MCF 10A (cell line): Measurements from ENCODE around the gene CCDC158. TPM values are rescaled to one million over a fixed set of nuclear protein-coding genes. Genes with fewer than 3 reads are reported as not detected.

ENCODE experiments used
- BruUV-seq: library from RNA; stranded (reverse); fragments of 400-500 nt; replicated peaks from 2 replicates; lab custom pipeline; 2021; lab: Mats Ljungman, UMichigan
- CTCF ChIA-PET: fragments of 300-600 bp; sonication (Branson Sonifier 250); formaldehyde crosslinking; extraction: SDS; loops from one replicate; lab custom pipeline; 2021; ENCODE audit warnings: antibody characterized with exemption, inconsistent platforms; lab: Yijun Ruan, JAX
- POLR2A ChIA-PET: fragments of 300-600, 350-650 bp; sonication (Branson Sonifier 250); formaldehyde crosslinking; extraction: SDS; loops from one replicate; lab custom pipeline; 2020; ENCODE audit warnings: antibody characterized with exemption, inconsistent platforms; lab: Yijun Ruan, JAX
- DNase-seq: peaks from one replicate; pipeline ENCODE4 v3.0.0-alpha.2; 2018; ENCODE audit not compliant: unreplicated experiment
- H3K27ac Mint-ChIP-seq: one replicate; pipeline ENCODE4 v1.8.0; 2022; ENCODE audit warnings: mild to moderate bottlenecking, low read depth, mixed read lengths; ENCODE audit not compliant: unreplicated experiment
- H3K27me3 Mint-ChIP-seq: one replicate; pipeline ENCODE4 v1.8.0; 2022; ENCODE audit warnings: mixed read lengths; ENCODE audit not compliant: insufficient read depth, unreplicated experiment
- H3K36me3 Mint-ChIP-seq: one replicate; pipeline ENCODE4 v1.8.0; 2022; ENCODE audit warnings: mild to moderate bottlenecking, moderate library complexity, mixed read lengths; ENCODE audit not compliant: insufficient read depth, unreplicated experiment
- H3K4me1 Mint-ChIP-seq: one replicate; pipeline ENCODE4 v1.8.0; 2022; ENCODE audit warnings: mixed read lengths; ENCODE audit not compliant: insufficient read depth, unreplicated experiment
- H3K4me3 Mint-ChIP-seq: one replicate; pipeline ENCODE4 v1.8.0; 2022; ENCODE audit warnings: mild to moderate bottlenecking, moderate library complexity, mixed read lengths; ENCODE audit not compliant: unreplicated experiment
- H3K9me3 Mint-ChIP-seq: one replicate; pipeline ENCODE4 v1.8.0; 2022; ENCODE audit warnings: mixed read lengths; ENCODE audit not compliant: unreplicated experiment
- CTCF ChIP-seq: fragments of 200-600 bp; IDR thresholded peaks from one replicate; pipeline ENCODE4 v1.8.0; 2022; ENCODE audit warnings: antibody characterized with exemption, mild to moderate bottlenecking; ENCODE audit not compliant: unreplicated experiment
- intact Hi-C: fragments of 100-400 bp; cut with micrococcal nuclease; formaldehyde crosslinking; loops from 2 replicates; pipeline ENCODE4 v1.14.1; 2022
- total RNA-seq: library from RNA; stranded (reverse); gene quantifications from 2 replicates; pipeline ENCODE4 v1.2.3, GENCODE V29; 2022

Gene CCDC158
- total RNA-seq, 1 experiment from 2014 or later, result not detected

GRCh38 chr4:76380561-76380960 lies 40.4 kb downstream of the CCDC158 start:
- Mint-ChIP-seq H3K27ac (no peak overlapping the region), H3K4me3 (no peak overlapping the region), H3K4me1 (peaks cover 10% of the 10 kb centered on the region), H3K9me3 (peaks cover 17% of the 10 kb centered on the region), H3K27me3 (no peaks in the 10 kb centered on the region), H3K36me3 (no peaks in the 10 kb centered on the region)
- no peak for DNase-seq
- ChIA-PET POLR2A (no interaction called here), CTCF (interaction anchor here (1.5 kb wide), 1 partner anchor 201 kb away, joined by 4 read pairs; no protein-coding TSS in a partner anchor)
- BruUV-seq, result no TSS peak
- TF ChIP-seq CTCF, result no peak
- intact Hi-C loops, result no loop called here

GRCh38 chr4:76377911-76378310 lies 43.0 kb downstream of the CCDC158 start:
- peak; percentile 57 for DNase-seq
- Mint-ChIP-seq H3K4me3 (no peak overlapping the region), H3K36me3 (no peaks in the 10 kb centered on the region), H3K9me3 (peaks cover 9% of the 10 kb centered on the region), H3K4me1 (peaks cover 16% of the 10 kb centered on the region), H3K27ac (no peak overlapping the region), H3K27me3 (no peaks in the 10 kb centered on the region)
- ChIA-PET CTCF (interaction anchor here (0.6 to 3.1 kb wide), 8 partner anchors 9 to 198 kb away, joined by 3 to 13 read pairs (median 5); no protein-coding TSS in a partner anchor), POLR2A (interaction anchor here (0.7 to 3.0 kb wide), 3 partner anchors 10 to 383 kb away, joined by 3 to 12 read pairs (median 5); partner anchors contain the start of gene STBD1)
- no TSS peak for BruUV-seq
- peak; percentile 48 for TF ChIP-seq CTCF
- intact Hi-C loops, result loop anchor here (1.0 to 10.0 kb wide), 3 partner anchors 71 to 198 kb away; partner anchors contain the start of gene FAM47E

- ChIA-PET POLR2A (interaction anchor here (0.7 to 3.0 kb wide), 4 partner anchors 10 to 383 kb away, joined by 3 to 12 read pairs (median 6); partner anchors contain the start of gene STBD1), CTCF (interaction anchor here (0.7 to 3.1 kb wide), 9 partner anchors 9 to 198 kb away, joined by 3 to 13 read pairs (median 5); no protein-coding TSS in a partner anchor)
- no peak for DNase-seq
- H3K27me3 Mint-ChIP-seq, result no peaks in the 10 kb centered on the region
- intact Hi-C loops, result loop anchor here (10.0 kb wide), 1 partner anchor 123 kb away; the partner anchor contains the start of gene FAM47E
- peaks cover 16% of the 10 kb centered on the region for H3K4me1 Mint-ChIP-seq
- no peak overlapping the region for H3K4me3 Mint-ChIP-seq
- H3K36me3 Mint-ChIP-seq, result no peaks in the 10 kb centered on the region
- no peak for TF ChIP-seq CTCF
- no peak overlapping the region for H3K27ac Mint-ChIP-seq
- peaks cover 9% of the 10 kb centered on the region for H3K9me3 Mint-ChIP-seq
- no TSS peak for BruUV-seq
Measured at GRCh38 chr4:76377481-76377901, 43.5 kb downstream of the CCDC158 start.

GRCh38 chr4:76376534-76376933 lies 44.4 kb downstream of the CCDC158 start:
- intact Hi-C loops, result loop anchor here (10.0 kb wide), 1 partner anchor 122 kb away; the partner anchor contains the start of gene FAM47E
- ChIA-PET POLR2A (interaction anchor here (0.7 to 3.1 kb wide), 5 partner anchors 11 to 71 kb away, joined by 3 to 14 read pairs (median 10); partner anchors contain the start of gene STBD1), CTCF (interaction anchor here (0.9 to 3.1 kb wide), 6 partner anchors 10 to 197 kb away, joined by 3 to 13 read pairs (median 5); no protein-coding TSS in a partner anchor)
- TF ChIP-seq CTCF, result no peak
- Mint-ChIP-seq H3K36me3 (no peaks in the 10 kb centered on the region), H3K9me3 (peaks cover 9% of the 10 kb centered on the region), H3K4me3 (no peak overlapping the region), H3K27me3 (no peaks in the 10 kb centered on the region), H3K4me1 (peaks cover 16% of the 10 kb centered on the region), H3K27ac (no peak overlapping the region)
- no TSS peak for BruUV-seq
- DNase-seq, result no peak
